ENCODE data around the gene SLC5A9.

The SLC5A9 gene

GRCh38 chr1:48223366-48224240 is 1.1 kb downstream of the SLC5A9 start:
- Histone ChIP-seq H3K27ac (ENCODE audit: low read depth, low read length) (no peak overlapping the region), H3K4me3 (ENCODE audit: low read depth, low read length) (no peak overlapping the region), H2AFZ (ENCODE audit: low read length, unreplicated experiment) (no peak overlapping the region), H3K4me1 (ENCODE audit: control insufficient read depth, insufficient read depth, low read length, unreplicated experiment) (no peaks in the 10 kb centered on the region), H3K27me3 (ENCODE audit: insufficient read depth, low read length) (peaks cover 9% of the 10 kb centered on the region; the same call in 1 of the 2 replicates), H3K36me3 (ENCODE audit: insufficient read depth, low read length) (no peaks in the 10 kb centered on the region), H3K79me2 (ENCODE audit: control insufficient read depth, insufficient read depth, low read length, unreplicated experiment) (no peaks in the 10 kb centered on the region)

GRCh38 chr1:48224791-48225190 is 2.3 kb downstream of the SLC5A9 start:
- no peaks in the 10 kb centered on the region for H3K79me2 ChIP-seq (ENCODE audit: control insufficient read depth, insufficient read depth, low read length, unreplicated experiment)
- no peak overlapping the region for H3K27ac ChIP-seq (ENCODE audit: low read depth, low read length)
- H3K36me3 ChIP-seq (ENCODE audit: insufficient read depth, low read length), result no peaks in the 10 kb centered on the region
- no peaks in the 10 kb centered on the region for H3K4me1 ChIP-seq (ENCODE audit: control insufficient read depth, insufficient read depth, low read length, unreplicated experiment)
- no peak overlapping the region for H2AFZ ChIP-seq (ENCODE audit: low read length, unreplicated experiment)
- H3K4me3 ChIP-seq (ENCODE audit: low read depth, low read length), result no peak overlapping the region
- no peaks in the 10 kb centered on the region for H3K27me3 ChIP-seq (ENCODE audit: insufficient read depth, low read length)

GRCh38 chr1:48225579-48225978 is 3.1 kb downstream of the SLC5A9 start:
- no peaks in the 10 kb centered on the region for H3K27me3 ChIP-seq (ENCODE audit: insufficient read depth, low read length)
- H2AFZ ChIP-seq (ENCODE audit: low read length, unreplicated experiment), result no peak overlapping the region
- no peak overlapping the region for H3K27ac ChIP-seq (ENCODE audit: low read depth, low read length)
- no peaks in the 10 kb centered on the region for H3K36me3 ChIP-seq (ENCODE audit: insufficient read depth, low read length)
- H3K4me3 ChIP-seq (ENCODE audit: low read depth, low read length), result no peak overlapping the region
- no peaks in the 10 kb centered on the region for H3K4me1 ChIP-seq (ENCODE audit: control insufficient read depth, insufficient read depth, low read length, unreplicated experiment)
- H3K79me2 ChIP-seq (ENCODE audit: control insufficient read depth, insufficient read depth, low read length, unreplicated experiment), result no peaks in the 10 kb centered on the region

- H3K79me2 ChIP-seq (ENCODE audit: control insufficient read depth, insufficient read depth, low read length, unreplicated experiment), result no peaks in the 10 kb centered on the region
- H3K27ac ChIP-seq (ENCODE audit: low read depth, low read length), result no peak overlapping the region
- no peaks in the 10 kb centered on the region for H3K36me3 ChIP-seq (ENCODE audit: insufficient read depth, low read length)
- H3K27me3 ChIP-seq (ENCODE audit: insufficient read depth, low read length), result no peaks in the 10 kb centered on the region
- no peak overlapping the region for H3K4me3 ChIP-seq (ENCODE audit: low read depth, low read length)
- no peak overlapping the region for H2AFZ ChIP-seq (ENCODE audit: low read length, unreplicated experiment)
- H3K4me1 ChIP-seq (ENCODE audit: control insufficient read depth, insufficient read depth, low read length, unreplicated experiment), result no peaks in the 10 kb centered on the region
Observed at GRCh38 chr1:48227165-48228013, 4.9 kb downstream of the SLC5A9 start.

- H3K36me3 ChIP-seq (ENCODE audit: insufficient read depth, low read length), result no peaks in the 10 kb centered on the region
- no peaks in the 10 kb centered on the region for H3K79me2 ChIP-seq (ENCODE audit: control insufficient read depth, insufficient read depth, low read length, unreplicated experiment)
- no peak overlapping the region for H3K27ac ChIP-seq (ENCODE audit: low read depth, low read length)
- H3K4me1 ChIP-seq (ENCODE audit: control insufficient read depth, insufficient read depth, low read length, unreplicated experiment), result no peaks in the 10 kb centered on the region
- no peaks in the 10 kb centered on the region for H3K27me3 ChIP-seq (ENCODE audit: insufficient read depth, low read length)
- H2AFZ ChIP-seq (ENCODE audit: low read length, unreplicated experiment), result no peak overlapping the region
- no peak overlapping the region for H3K4me3 ChIP-seq (ENCODE audit: low read depth, low read length)
Observed at GRCh38 chr1:48228156-48228555, 5.6 kb downstream of the SLC5A9 start.

GRCh38 chr1:48229317-48229716 is 6.8 kb downstream of the SLC5A9 start:
- Histone ChIP-seq H3K4me3 (ENCODE audit: low read depth, low read length) (no peak overlapping the region), H3K27ac (ENCODE audit: low read depth, low read length) (no peak overlapping the region), H3K79me2 (ENCODE audit: control insufficient read depth, insufficient read depth, low read length, unreplicated experiment) (no peaks in the 10 kb centered on the region), H3K4me1 (ENCODE audit: control insufficient read depth, insufficient read depth, low read length, unreplicated experiment) (no peaks in the 10 kb centered on the region), H2AFZ (ENCODE audit: low read length, unreplicated experiment) (no peak overlapping the region), H3K36me3 (ENCODE audit: insufficient read depth, low read length) (no peaks in the 10 kb centered on the region), H3K27me3 (ENCODE audit: insufficient read depth, low read length) (no peaks in the 10 kb centered on the region)

GRCh38 chr1:48230236-48230635 is 7.7 kb downstream of the SLC5A9 start:
- H3K79me2 ChIP-seq (ENCODE audit: control insufficient read depth, insufficient read depth, low read length, unreplicated experiment), result no peaks in the 10 kb centered on the region
- no peaks in the 10 kb centered on the region for H3K36me3 ChIP-seq (ENCODE audit: insufficient read depth, low read length)
- no peaks in the 10 kb centered on the region for H3K27me3 ChIP-seq (ENCODE audit: insufficient read depth, low read length)
- no peak overlapping the region for H2AFZ ChIP-seq (ENCODE audit: low read length, unreplicated experiment)
- no peak overlapping the region for H3K4me3 ChIP-seq (ENCODE audit: low read depth, low read length)
- H3K4me1 ChIP-seq (ENCODE audit: control insufficient read depth, insufficient read depth, low read length, unreplicated experiment), result no peaks in the 10 kb centered on the region
- H3K27ac ChIP-seq (ENCODE audit: low read depth, low read length), result no peak overlapping the region

- Histone ChIP-seq H3K36me3 (ENCODE audit: insufficient read depth, low read length) (no peaks in the 10 kb centered on the region), H3K27ac (ENCODE audit: low read depth, low read length) (no peak overlapping the region), H3K27me3 (ENCODE audit: insufficient read depth, low read length) (no peaks in the 10 kb centered on the region), H2AFZ (ENCODE audit: low read length, unreplicated experiment) (no peak overlapping the region), H3K4me1 (ENCODE audit: control insufficient read depth, insufficient read depth, low read length, unreplicated experiment) (no peaks in the 10 kb centered on the region), H3K4me3 (ENCODE audit: low read depth, low read length) (no peak overlapping the region), H3K79me2 (ENCODE audit: control insufficient read depth, insufficient read depth, low read length, unreplicated experiment) (no peaks in the 10 kb centered on the region)
Observed at GRCh38 chr1:48232722-48233121, 10.2 kb downstream of the SLC5A9 start.

GRCh38 chr1:48233666-48234485 is 11.4 kb downstream of the SLC5A9 start:
- Histone ChIP-seq H3K27me3 (ENCODE audit: insufficient read depth, low read length) (no peaks in the 10 kb centered on the region), H3K27ac (ENCODE audit: low read depth, low read length) (no peak overlapping the region), H3K4me1 (ENCODE audit: control insufficient read depth, insufficient read depth, low read length, unreplicated experiment) (no peaks in the 10 kb centered on the region), H3K4me3 (ENCODE audit: low read depth, low read length) (no peak overlapping the region), H3K79me2 (ENCODE audit: control insufficient read depth, insufficient read depth, low read length, unreplicated experiment) (no peaks in the 10 kb centered on the region), H3K36me3 (ENCODE audit: insufficient read depth, low read length) (no peaks in the 10 kb centered on the region), H2AFZ (ENCODE audit: low read length, unreplicated experiment) (no peak overlapping the region)

GRCh38 chr1:48235652-48236051 is 13.1 kb downstream of the SLC5A9 start:
- H2AFZ ChIP-seq (ENCODE audit: low read length, unreplicated experiment), result no peak overlapping the region
- H3K4me1 ChIP-seq (ENCODE audit: control insufficient read depth, insufficient read depth, low read length, unreplicated experiment), result no peaks in the 10 kb centered on the region
- no peaks in the 10 kb centered on the region for H3K27me3 ChIP-seq (ENCODE audit: insufficient read depth, low read length)
- H3K36me3 ChIP-seq (ENCODE audit: insufficient read depth, low read length), result no peaks in the 10 kb centered on the region
- no peak overlapping the region for H3K4me3 ChIP-seq (ENCODE audit: low read depth, low read length)
- H3K79me2 ChIP-seq (ENCODE audit: control insufficient read depth, insufficient read depth, low read length, unreplicated experiment), result no peaks in the 10 kb centered on the region
- no peak overlapping the region for H3K27ac ChIP-seq (ENCODE audit: low read depth, low read length)
